Skin of body (tissue), 2 donors: ENCODE data around the gene IKZF4. TPM values are rescaled to one million over a fixed set of nuclear protein-coding genes. Genes with fewer than 3 reads are reported as not detected.

ENCODE experiments used
- DNase-seq: peaks from one replicate; lab custom pipeline; 2025; lab: John Stamatoyannopoulos, UW
- total RNA-seq: library from RNA; depleted of rRNA; stranded (reverse); fragments of >200 nt; gene quantifications from one replicate; pipeline ENCODE4 v1.2.3, GENCODE V29; 2014

The IKZF4 gene
- total RNA-seq, 1 donor from 2014 or later: 2.0 TPM

DNA sequence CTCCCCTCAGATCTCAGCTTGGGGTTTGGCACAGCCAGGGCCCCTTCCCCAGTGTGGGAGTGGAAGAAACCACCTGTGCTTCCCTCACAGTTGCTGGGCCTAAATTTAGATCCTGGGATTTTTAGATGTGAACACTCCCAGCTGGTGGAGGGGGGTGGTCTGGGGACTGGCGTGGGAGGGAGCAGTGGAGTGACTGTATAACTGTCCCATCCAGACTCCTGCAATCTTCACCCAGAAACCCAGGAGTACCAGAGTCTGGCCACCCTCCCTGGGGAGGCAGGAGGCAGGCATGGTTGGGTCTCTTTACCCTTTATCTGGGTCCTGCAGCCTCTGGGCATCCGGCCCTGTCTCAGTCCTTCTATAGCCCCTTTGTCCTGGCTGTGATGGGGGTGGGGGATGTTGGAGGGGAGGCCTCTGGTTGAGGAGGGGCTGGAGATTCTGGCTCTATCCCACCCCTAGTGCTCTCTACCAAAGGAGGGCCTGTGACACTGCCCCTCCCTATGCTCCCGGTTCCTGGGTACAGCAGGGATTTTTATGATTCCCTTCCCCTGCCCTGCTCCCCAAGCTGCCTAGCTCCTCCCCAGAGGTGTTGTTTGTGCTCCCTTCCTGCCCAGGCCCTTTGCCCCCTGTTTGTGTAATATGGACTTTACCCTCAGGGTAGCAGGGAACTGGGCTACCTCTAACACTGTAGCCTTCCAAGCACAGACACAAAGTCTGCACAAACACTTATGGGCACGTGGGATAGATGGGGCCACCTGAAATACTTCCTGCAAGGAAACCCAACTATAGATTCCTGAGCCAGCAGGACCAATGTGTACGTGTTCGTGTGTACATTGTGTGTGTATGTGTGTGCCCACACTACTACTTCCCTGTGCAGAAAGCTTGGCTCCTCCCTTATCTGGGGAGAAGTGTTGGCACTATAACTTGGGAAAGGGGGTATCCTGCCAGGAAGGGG lies 60.8 kb downstream of the IKZF4 start:
- no peak for DNase-seq

DNA sequence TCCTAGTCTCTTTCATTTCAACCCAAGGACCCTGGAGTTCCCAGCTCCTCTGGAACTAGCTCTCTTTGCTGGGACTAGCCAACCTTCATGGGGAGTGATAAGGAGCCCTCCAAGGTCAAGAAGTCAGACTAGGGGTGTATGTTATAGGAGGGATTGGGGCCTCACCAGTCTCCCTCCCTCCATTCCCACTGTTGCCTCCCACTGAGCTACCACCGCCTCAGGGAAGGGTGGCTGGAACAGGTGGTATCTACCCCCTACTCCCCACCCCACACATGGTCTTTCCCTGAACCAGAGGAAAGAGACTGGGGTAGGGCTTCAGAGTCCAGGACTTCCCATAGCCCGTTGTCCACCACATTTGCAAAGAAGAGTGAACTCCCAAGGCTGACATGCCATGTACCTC lies 61.5 kb downstream of the IKZF4 start:
- no peak for DNase-seq

DNA sequence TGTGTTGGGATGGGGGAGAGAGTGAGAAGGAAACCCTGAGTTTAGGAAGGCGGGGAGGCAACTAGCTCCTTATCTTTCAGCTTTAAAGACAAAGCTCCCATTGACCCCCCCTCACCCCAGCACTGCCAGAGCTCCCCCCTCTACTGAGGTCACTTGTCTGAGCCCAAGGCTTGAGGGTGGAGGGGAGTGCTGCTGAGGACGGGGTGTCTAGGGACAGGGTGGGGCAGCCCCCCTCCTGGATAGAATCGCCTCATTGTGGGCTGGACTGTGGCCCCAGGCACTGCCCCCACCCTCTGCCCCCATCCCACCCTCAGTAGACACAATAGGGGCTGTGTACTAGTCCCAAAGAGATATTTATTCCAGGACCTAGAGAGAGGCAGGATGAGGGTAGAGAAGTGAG lies 62.1 kb downstream of the IKZF4 start:
- no peak for DNase-seq

DNA sequence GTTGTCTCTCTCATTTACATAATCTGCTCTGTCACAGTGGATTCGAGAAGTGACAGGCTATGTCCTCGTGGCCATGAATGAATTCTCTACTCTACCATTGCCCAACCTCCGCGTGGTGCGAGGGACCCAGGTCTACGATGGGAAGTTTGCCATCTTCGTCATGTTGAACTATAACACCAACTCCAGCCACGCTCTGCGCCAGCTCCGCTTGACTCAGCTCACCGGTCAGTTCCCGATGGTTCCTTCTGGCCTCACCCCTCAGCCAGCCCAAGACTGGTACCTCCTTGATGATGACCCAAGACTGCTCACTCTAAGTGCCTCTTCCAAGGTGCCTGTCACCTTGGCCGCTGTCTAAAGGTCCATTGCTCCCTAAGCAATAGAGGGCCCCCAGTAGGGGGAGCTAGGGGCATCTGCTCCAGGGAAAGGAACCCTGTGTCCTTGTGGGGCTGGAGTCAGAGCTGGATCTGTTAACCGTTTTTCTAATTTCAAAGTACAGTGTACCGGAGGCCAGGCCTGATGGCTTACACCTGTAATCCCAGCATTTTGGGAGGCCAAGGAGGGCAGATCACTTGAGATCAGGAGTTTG lies 64.2 kb downstream of the IKZF4 start:
- DNase-seq: no peak

DNA sequence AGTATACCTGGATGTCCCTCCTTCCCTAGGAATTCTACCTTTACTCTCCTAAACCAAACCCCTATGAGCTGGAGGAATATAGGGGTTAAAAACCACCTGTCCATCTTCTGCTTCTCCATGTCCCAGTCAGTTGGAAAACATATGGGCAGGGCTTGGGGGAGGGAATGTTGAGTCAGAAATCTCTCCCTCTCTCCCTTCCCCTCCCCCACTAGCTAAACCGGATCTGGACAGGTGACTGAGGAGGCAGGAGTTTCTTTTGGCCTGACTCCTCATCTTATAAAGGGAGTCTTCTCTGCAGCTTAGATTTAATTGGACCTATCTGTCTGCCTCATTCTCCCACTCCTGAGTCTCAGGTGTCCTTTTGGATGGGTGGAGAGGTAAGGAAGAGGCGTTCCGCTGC lies 65.3 kb downstream of the IKZF4 start:
- DNase-seq: no peak

DNA sequence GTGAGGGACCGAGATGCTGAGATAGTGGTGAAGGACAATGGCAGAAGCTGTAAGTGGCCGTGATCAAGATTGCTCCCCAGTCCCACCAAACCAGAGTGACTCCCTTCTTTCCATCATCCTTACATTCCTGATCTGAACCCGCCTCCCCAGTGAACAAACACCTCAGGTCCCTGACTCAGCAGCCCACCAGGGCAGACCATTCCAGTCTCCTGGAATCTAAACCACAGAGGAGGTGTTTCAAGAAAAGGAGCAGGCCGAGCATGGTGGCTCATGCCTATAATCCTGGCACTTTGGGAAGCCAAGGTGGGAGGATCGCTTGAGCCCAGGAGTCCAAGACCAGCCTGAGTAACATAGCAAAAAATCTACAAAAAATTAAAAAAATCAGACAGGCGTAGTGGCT lies 65.8 kb downstream of the IKZF4 start:
- DNase-seq: no peak

DNA sequence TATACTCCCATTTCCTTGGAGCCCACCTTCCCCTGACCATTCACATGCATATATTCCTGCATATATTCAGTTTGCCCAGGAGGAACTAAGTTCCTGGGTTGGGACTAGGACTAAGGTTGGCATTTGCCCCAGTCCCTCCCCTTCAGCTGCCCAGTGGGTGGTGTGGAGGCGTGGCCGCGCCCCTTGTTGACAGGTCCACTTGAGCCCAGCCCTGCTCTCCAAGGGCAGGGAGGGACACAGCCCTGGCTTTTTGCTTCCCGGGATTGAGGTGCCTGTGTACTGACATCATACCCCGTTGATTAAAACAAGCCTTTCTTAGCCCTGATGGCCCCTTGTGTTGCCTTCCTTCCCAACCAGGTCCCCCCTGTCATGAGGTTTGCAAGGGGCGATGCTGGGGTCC lies 66.4 kb downstream of the IKZF4 start:
- DNase-seq: no peak

Other genes with a start within 250 kb of the IKZF4 start
- 57.3 TPM for gene SARNP, start 203.3 kb upstream of the IKZF4 start, total RNA-seq
- 13.3 TPM for gene ORMDL2, start 203.0 kb upstream of the IKZF4 start, total RNA-seq
- gene DNAJC14, start 191.5 kb upstream of the IKZF4 start, total RNA-seq: 19.5 TPM
- gene MMP19, start 178.1 kb upstream of the IKZF4 start, total RNA-seq: 18.2 TPM
- gene PYM1, start 93.1 kb upstream of the IKZF4 start, total RNA-seq: 21.0 TPM
- gene DGKA, start 89.9 kb upstream of the IKZF4 start, total RNA-seq: 41.4 TPM
- 19.8 TPM for gene PMEL, start 55.0 kb upstream of the IKZF4 start, total RNA-seq
- gene CDK2, start 54.2 kb upstream of the IKZF4 start, total RNA-seq: 25.7 TPM
- gene RAB5B, start 47.0 kb upstream of the IKZF4 start, total RNA-seq: 51.4 TPM
- gene SUOX, start 23.8 kb upstream of the IKZF4 start, total RNA-seq: 6.8 TPM
- 200 TPM for gene RPS26, start 20.9 kb downstream of the IKZF4 start, total RNA-seq
- 69.5 TPM for gene ERBB3, start 59.1 kb downstream of the IKZF4 start, total RNA-seq
- gene PA2G4, start 83.5 kb downstream of the IKZF4 start, total RNA-seq: 88.2 TPM
- gene RPL41, start 95.6 kb downstream of the IKZF4 start, total RNA-seq: 2,112 TPM
- 3.0 TPM for gene ZC3H10, start 97.2 kb downstream of the IKZF4 start, total RNA-seq
- 71.6 TPM for gene ESYT1, start 107.2 kb downstream of the IKZF4 start, total RNA-seq
- 78.8 TPM for gene MYL6B, start 131.5 kb downstream of the IKZF4 start, total RNA-seq
- gene MYL6, start 137.3 kb downstream of the IKZF4 start, total RNA-seq: 1,018 TPM
- 58.4 TPM for gene SMARCC2, start 168.4 kb downstream of the IKZF4 start, total RNA-seq
- 36.2 TPM for gene RNF41, start 200.9 kb downstream of the IKZF4 start, total RNA-seq
- 7.5 TPM for gene NABP2, start 203.3 kb downstream of the IKZF4 start, total RNA-seq
- not detected for gene SLC39A5, start 209.0 kb downstream of the IKZF4 start, total RNA-seq
- 11.0 TPM for gene ANKRD52, start 237.3 kb downstream of the IKZF4 start, total RNA-seq
- gene COQ10A, start 245.9 kb downstream of the IKZF4 start, total RNA-seq: 7.1 TPM